Naive thymus-derived CD4-positive, alpha-beta T cell (primary cell): Measurements from ENCODE around the gene VWA7. TPM values are rescaled to one million over a fixed set of nuclear protein-coding genes. Genes with fewer than 3 reads are reported as not detected.
"Not testable (repeated sequence)": the region's sequence is repeated elsewhere in the genome, so short reads cannot be mapped to it uniquely, and the experiment has no call there.

Source experiments
- ATAC-seq: fragments of 150-1000 bp; cut with Tn5 transposase; 2 replicates; pipeline ENCODE4 v1.10.0; 2021; ENCODE audit warnings: mild to moderate bottlenecking, moderate library complexity
- CTCF ChIA-PET: fragments of 350-600 bp; sonication (Branson Sonifier 250); formaldehyde crosslinking; loops from one replicate; lab custom pipeline; 2021; ENCODE audit warnings: antibody characterized with exemption; lab: Charles Lee
- POLR2A ChIA-PET: fragments of 350-600 bp; sonication (Branson Sonifier 250); formaldehyde crosslinking; loops from one replicate; lab custom pipeline; 2021; ENCODE audit warnings: antibody characterized with exemption, inconsistent platforms; lab: Charles Lee
- DNase-seq, 9 donors: peaks; one replicate each; pipeline versions ENCODE4 v3.0.0 to v3.0.0-alpha.2; 2020 to 2022; ENCODE audit warnings: mixed read lengths in 1 of 9
- H3K27ac ChIP-seq: one replicate; pipeline ENCODE4 v1.7.0; 2013; ENCODE audit warnings: mild to moderate bottlenecking, low read depth, low read length, moderate library complexity
- H3K27me3 ChIP-seq, 2 donors: one replicate each; pipeline ENCODE4 v1.7.0; 2013; ENCODE audit warnings: low read length in 2 of 2, mild to moderate bottlenecking in 2 of 2, moderate library complexity in 2 of 2; ENCODE audit not compliant: control insufficient read depth in 2 of 2, insufficient read depth in 2 of 2
- H3K36me3 ChIP-seq, 3 experiments: 1 replicate in 2 of 3; 2 replicates in 1 of 3; pipeline ENCODE4 v1.7.0; 2013; ENCODE audit warnings: low read length in 3 of 3, mild to moderate bottlenecking in 3 of 3, moderate library complexity in 1 of 3; ENCODE audit not compliant: insufficient read depth in 3 of 3, control insufficient read depth in 2 of 3
- H3K4me1 ChIP-seq, 2 donors: one replicate each; pipeline ENCODE4 v1.7.0; 2013; ENCODE audit warnings: low read length in 2 of 2, mild to moderate bottlenecking in 2 of 2, moderate library complexity in 1 of 2; ENCODE audit not compliant: control insufficient read depth in 2 of 2, insufficient read depth in 2 of 2
- H3K4me3 ChIP-seq: 2 replicates; pipeline ENCODE4 v1.7.0; 2013; ENCODE audit warnings: mild to moderate bottlenecking, low read length
- H3K9me3 ChIP-seq, 3 experiments: 1 replicate in 2 of 3; 2 replicates in 1 of 3; pipeline ENCODE4 v1.7.0; 2013; ENCODE audit warnings: low read length in 3 of 3; ENCODE audit not compliant: control insufficient read depth in 2 of 3
- H3K27ac Mint-ChIP-seq, 9 donors: one replicate each; pipeline ENCODE4 v1.8.0; 2020 to 2022; ENCODE audit warnings: mixed read lengths in 9 of 9, mild to moderate bottlenecking in 8 of 9, moderate library complexity in 5 of 9, inconsistent platforms in 2 of 9
- H3K27me3 Mint-ChIP-seq, 5 donors: one replicate each; pipeline ENCODE4 v1.8.0; 2021 to 2022; ENCODE audit warnings: mixed read lengths in 5 of 5, mild to moderate bottlenecking in 1 of 5
- H3K36me3 Mint-ChIP-seq, 5 donors: one replicate each; pipeline ENCODE4 v1.8.0; 2020 to 2022; ENCODE audit warnings: mixed read lengths in 5 of 5, mild to moderate bottlenecking in 3 of 5, inconsistent platforms in 1 of 5
- H3K4me1 Mint-ChIP-seq, 7 donors: one replicate each; pipeline ENCODE4 v1.8.0; 2020 to 2022; ENCODE audit warnings: mixed read lengths in 7 of 7, mild to moderate bottlenecking in 3 of 7, inconsistent platforms in 1 of 7
- H3K4me3 Mint-ChIP-seq, 10 donors: one replicate each; pipeline ENCODE4 v1.8.0; 2020 to 2022; ENCODE audit warnings: mild to moderate bottlenecking in 10 of 10, mixed read lengths in 10 of 10, moderate library complexity in 6 of 10, inconsistent platforms in 2 of 10
- H3K9me3 Mint-ChIP-seq, 11 donors: one replicate each; pipeline ENCODE4 v1.8.0; 2020 to 2022; ENCODE audit warnings: mixed read lengths in 11 of 11, mild to moderate bottlenecking in 4 of 11, inconsistent platforms in 1 of 11, moderate library complexity in 1 of 11
- intact Hi-C, 2 donors: fragments of 100-400 bp; cut with micrococcal nuclease; formaldehyde crosslinking; loops; one replicate each; pipeline ENCODE4 v1.15.1; 2023
- polyA plus RNA-seq, 2 donors: library from polyadenylated mRNA; unstranded; fragments of 300-500 nt; fragmentation: Illumina TruSeq; gene quantifications; one replicate each; pipeline ENCODE4 v1.2.3, GENCODE V29; 2021
- total RNA-seq, 6 experiments: library from RNA in 5 of 6; stranded (reverse) in 5 of 6; gene quantifications; 1 replicate in 5 of 6; 2 replicates in 1 of 6; pipeline ENCODE4 v1.2.3 and lab custom pipeline; 2021 to 2026

Gene VWA7
- total and polyA plus RNA-seq, 7 experiments from 2014 or later: 0.53 to 4.5 (median 1.1) TPM; not detected in 2

DNA sequence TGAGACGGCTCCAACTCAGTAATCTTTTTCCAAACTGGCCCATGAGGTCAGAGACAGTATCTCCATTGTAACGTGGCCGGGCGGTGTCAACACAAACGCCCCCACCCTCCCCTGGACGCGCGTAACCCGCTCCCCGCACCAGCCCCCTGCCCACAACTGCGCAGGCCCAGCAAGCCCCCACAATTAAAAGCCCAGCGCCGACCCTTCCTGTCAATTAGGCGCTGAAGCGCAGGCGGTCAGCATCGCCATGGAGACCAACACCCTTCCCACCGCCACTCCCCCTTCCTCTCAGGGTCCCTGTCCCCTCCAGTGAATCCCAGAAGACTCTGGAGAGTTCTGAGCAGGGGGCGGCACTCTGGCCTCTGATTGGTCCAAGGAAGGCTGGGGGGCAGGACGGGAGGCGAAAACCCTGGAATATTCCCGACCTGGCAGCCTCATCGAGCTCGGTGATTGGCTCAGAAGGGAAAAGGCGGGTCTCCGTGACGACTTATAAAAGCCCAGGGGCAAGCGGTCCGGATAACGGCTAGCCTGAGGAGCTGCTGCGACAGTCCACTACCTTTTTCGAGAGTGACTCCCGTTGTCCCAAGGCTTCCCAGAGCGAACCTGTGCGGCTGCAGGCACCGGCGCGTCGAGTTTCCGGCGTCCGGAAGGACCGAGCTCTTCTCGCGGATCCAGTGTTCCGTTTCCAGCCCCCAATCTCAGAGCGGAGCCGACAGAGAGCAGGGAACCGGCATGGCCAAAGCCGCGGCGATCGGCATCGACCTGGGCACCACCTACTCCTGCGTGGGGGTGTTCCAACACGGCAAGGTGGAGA is 38.1 kb upstream of the VWA7 start, which contains the start of the genes HSPA1A and HSPA1L:
HSPA1A (plus strand) TSS at position 519 of the 814 bp plus-strand sequence; CDS start at position 733, 214 bp downstream.
HSPA1L (minus strand) TSS at position 259 of the 814 bp plus-strand sequence. CDS start 3,311 bp downstream, outside the sequence.
- POLR2A ChIA-PET: interaction anchor here (0.5 to 3.0 kb wide), 18 partner anchors 9 to 273 kb away, joined by 3 to 24 read pairs (median 5); partner anchors contain the start of genes ABHD16A, DDAH2, GPANK1 and HSPA1B
- no peaks in the 10 kb centered on the region for H3K27me3 ChIP-seq
- CTCF ChIA-PET: interaction anchor here (0.8 to 1.1 kb wide), 3 partner anchors 12 to 85 kb away, joined by 3 to 6 read pairs (median 4); partner anchors contain the start of gene HSPA1B
- intact Hi-C loops: loop anchor here (2.0 kb wide), 4 partner anchors 18 to 76 kb away; partner anchors contain the start of gene VARS1 (in 1 of the 2)
- DNase-seq (peak in 6 of 9 donors; percentile 32 to 81 (median 42)), ATAC-seq (peak; percentile 43)
- Mint-ChIP-seq H3K27ac (peak within 1 kb of the TSS; percentile 86 to 93 (median 90)), H3K4me1 (peaks cover 7 to 44% (median 39%) of the 10 kb centered on the region in 7 donors), H3K27me3 (no peaks in the 10 kb centered on the region), H3K9me3 (no peaks in the 10 kb centered on the region), H3K36me3 (peaks cover 4 to 18% (median 5%) of the 10 kb centered on the region in 5 donors), H3K4me3 (peak within 1 kb of the TSS; percentile 85 to 96 (median 94))
- H3K27ac ChIP-seq: peak within 1 kb of the TSS; percentile 78
- peak within 1 kb of the TSS; percentile 68 for H3K4me3 ChIP-seq
- H3K36me3 ChIP-seq: peaks cover 0 to 19% (median 0%) of the 10 kb centered on the region in 3 experiments
- H3K9me3 ChIP-seq: no peaks in the 10 kb centered on the region
- peaks cover 21 to 30% of the 10 kb centered on the region in 2 donors for H3K4me1 ChIP-seq

DNA sequence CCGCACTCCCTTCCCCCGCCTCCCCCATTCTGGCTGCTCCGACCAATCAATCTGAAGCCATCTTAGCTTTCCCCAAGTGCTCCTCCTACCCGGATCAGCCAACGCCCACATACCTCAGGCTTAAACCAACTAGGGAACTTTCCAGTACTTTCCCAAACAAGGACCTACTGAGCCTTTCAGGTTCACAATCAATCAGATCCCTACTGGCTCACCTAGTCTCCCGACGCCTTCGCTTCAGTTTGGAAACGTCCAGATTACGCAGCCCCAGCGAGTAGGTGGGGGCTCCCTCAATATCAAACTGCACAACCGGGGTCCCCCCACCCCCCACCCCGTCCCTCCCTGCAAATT is 37.5 kb upstream of the VWA7 start:
- H3K4me3 ChIP-seq: peak overlapping the region; percentile 68
- ATAC-seq: peak; percentile 71
- no peaks in the 10 kb centered on the region for H3K27me3 Mint-ChIP-seq
- DNase-seq: peak in 6 of 9 donors; percentile 41 to 75 (median 56)
- peaks cover 17 to 27% of the 10 kb centered on the region in 2 donors for H3K4me1 ChIP-seq
- no peaks in the 10 kb centered on the region for H3K9me3 Mint-ChIP-seq
- H3K36me3 Mint-ChIP-seq: peaks cover 4 to 20% (median 5%) of the 10 kb centered on the region in 5 donors
- peak overlapping the region; percentile 78 for H3K27ac ChIP-seq
- H3K36me3 ChIP-seq: peaks cover 0 to 22% (median 0%) of the 10 kb centered on the region in 3 experiments
- H3K27ac Mint-ChIP-seq: peak overlapping the region; percentile 86 to 93 (median 90)
- H3K4me1 Mint-ChIP-seq: peaks cover 7 to 43% (median 38%) of the 10 kb centered on the region in 7 donors
- intact Hi-C loops: loop anchor here (2.0 kb wide), 4 partner anchors 18 to 76 kb away; partner anchors contain the start of gene VARS1 (in 1 of the 2)
- H3K27me3 ChIP-seq: no peaks in the 10 kb centered on the region
- POLR2A ChIA-PET: interaction anchor here (0.6 to 3.0 kb wide), 16 partner anchors 8 to 234 kb away, joined by 3 to 24 read pairs (median 6); partner anchors contain the start of genes ABHD16A, DDAH2, GPANK1 and HSPA1B
- CTCF ChIA-PET: interaction anchor here (1.0 to 1.6 kb wide), 4 partner anchors 13 to 133 kb away, joined by 3 to 5 read pairs (median 4); partner anchors contain the start of genes HSPA1B, LY6G5C and VARS1
- H3K9me3 ChIP-seq: no peaks in the 10 kb centered on the region
- peak overlapping the region; percentile 85 to 96 (median 94) for H3K4me3 Mint-ChIP-seq

DNA sequence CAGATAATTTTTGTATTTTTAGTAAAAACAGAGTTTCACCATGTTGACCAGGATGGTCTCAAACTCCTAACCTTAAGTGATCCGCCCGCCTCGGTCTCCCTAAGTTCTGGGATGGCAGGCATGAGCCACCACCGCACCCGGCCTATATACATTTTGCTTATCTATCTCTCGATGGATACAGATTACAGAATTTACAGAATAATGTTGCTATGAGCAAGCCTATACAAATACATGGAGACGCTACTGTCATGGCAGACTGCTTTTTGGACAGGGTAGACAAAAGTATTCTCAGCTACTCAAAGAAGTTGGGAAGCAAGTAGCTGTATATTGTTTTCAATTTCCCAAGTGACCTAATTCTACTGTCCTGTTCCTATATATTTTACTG is 36.3 kb upstream of the VWA7 start:
- no peaks in the 10 kb centered on the region for H3K9me3 ChIP-seq
- H3K4me1 ChIP-seq: peaks cover 13 to 18% of the 10 kb centered on the region in 2 donors
- H3K4me1 Mint-ChIP-seq: peaks cover 7 to 44% (median 33%) of the 10 kb centered on the region in 7 donors
- intact Hi-C loops: no loop called here
- DNase-seq (no peak), ATAC-seq (no peak)
- H3K36me3 Mint-ChIP-seq: peaks cover 4 to 19% (median 8%) of the 10 kb centered on the region in 5 donors
- H3K27me3 Mint-ChIP-seq: no peaks in the 10 kb centered on the region
- no peaks in the 10 kb centered on the region for H3K27me3 ChIP-seq
- CTCF ChIA-PET: interaction anchor here (0.6 to 1.6 kb wide), 5 partner anchors 15 to 164 kb away, joined by 3 to 5 read pairs (median 3); partner anchors contain the start of genes LY6G5C and VARS1
- H3K9me3 Mint-ChIP-seq: no peaks in the 10 kb centered on the region
- H3K4me3 Mint-ChIP-seq: peak overlapping the region in 9 of 10 donors; percentile 70 to 96 (median 94)
- H3K36me3 ChIP-seq: peaks cover 0 to 22% (median 0%) of the 10 kb centered on the region in 3 experiments
- H3K4me3 ChIP-seq: no peak overlapping the region
- POLR2A ChIA-PET: interaction anchor here (0.9 to 3.0 kb wide), 10 partner anchors 13 to 149 kb away, joined by 3 to 24 read pairs (median 4); partner anchors contain the start of genes ABHD16A, GPANK1, HSPA1B and LY6G6D
- H3K27ac Mint-ChIP-seq: peak overlapping the region in 8 of 9 donors; percentile 63 to 90 (median 77)
- peak overlapping the region; percentile 55 for H3K27ac ChIP-seq

GRCh38 chr6:31811645-31812044 is 34.5 kb upstream of the VWA7 start:
- DNase-seq (no peak), ATAC-seq (no peak)
- Histone ChIP-seq H3K27ac (no peak overlapping the region), H3K9me3 (no peaks in the 10 kb centered on the region), H3K4me3 (no peak overlapping the region), H3K4me1 (peaks cover 7 to 22% of the 10 kb centered on the region in 2 donors), H3K36me3 (peaks cover 0 to 22% (median 0%) of the 10 kb centered on the region in 3 experiments), H3K27me3 (no peaks in the 10 kb centered on the region)
- ChIA-PET POLR2A (interaction anchor here (0.6 kb wide), 1 partner anchor 32 kb away, joined by 5 read pairs; no protein-coding TSS in a partner anchor), CTCF (no interaction called here)
- peak overlapping the region in 1 of 9 donors; percentile 8 for H3K27ac Mint-ChIP-seq
- intact Hi-C loops: no loop called here
- peaks cover 11 to 38% (median 27%) of the 10 kb centered on the region in 7 donors for H3K4me1 Mint-ChIP-seq
- H3K9me3 Mint-ChIP-seq: no peaks in the 10 kb centered on the region
- no peak overlapping the region for H3K4me3 Mint-ChIP-seq
- no peaks in the 10 kb centered on the region for H3K27me3 Mint-ChIP-seq
- peaks cover 4 to 19% (median 8%) of the 10 kb centered on the region in 5 donors for H3K36me3 Mint-ChIP-seq

GRCh38 chr6:31808599-31808998 is 31.5 kb upstream of the VWA7 start:
- H3K4me3 ChIP-seq, intact Hi-C loops, H3K27me3 Mint-ChIP-seq, H3K9me3 Mint-ChIP-seq, CTCF ChIA-PET, H3K9me3 ChIP-seq, ATAC-seq, DNase-seq, H3K4me3 Mint-ChIP-seq, H3K27me3 ChIP-seq, H3K27ac ChIP-seq: not testable (repeated sequence)
- Mint-ChIP-seq H3K4me1 (peaks cover 21 to 51% (median 33%) of the 10 kb centered on the region in 7 donors), H3K36me3 (peaks cover 4 to 19% (median 8%) of the 10 kb centered on the region in 5 donors), H3K27ac (peak overlapping the region in 3 of 9 donors; percentile 38 to 68 (median 59))
- POLR2A ChIA-PET: interaction anchor here (1.2 to 3.4 kb wide), 3 partner anchors 10 to 39 kb away, joined by 3 to 29 read pairs (median 24); partner anchors contain the start of gene HSPA1B
- Histone ChIP-seq H3K4me1 (peaks cover 11 to 27% of the 10 kb centered on the region in 2 donors), H3K36me3 (peaks cover 0 to 18% (median 0%) of the 10 kb centered on the region in 3 experiments)
